ENCODE results near the gene INS.

- TF ChIP-seq EZH2 (IDR thresholded peaks at IDR 0.05; ENCODE audit: borderline replicate concordance, low read depth, low read length, poor library complexity, severe bottlenecking) (no peak), CTCF (conservative IDR thresholded peaks at IDR 0.05; ENCODE audit: low read depth, low read length) (no peak)
Observed at GRCh38 chr11:2144544-2145248, 16.3 kb downstream of the INS start.
